Endothelial cell (in vitro differentiated cells): ENCODE results near the gene ATP6AP1. TPM values are rescaled to one million over a fixed set of nuclear protein-coding genes. Genes with fewer than 3 reads are reported as not detected.

Experiments
- DNase-seq: peaks from one replicate; pipeline ENCODE4 v3.0.0; 2021; ENCODE audit warnings: low spot score
- H3K27ac Mint-ChIP-seq: one replicate; pipeline ENCODE4 v1.8.0; 2021; ENCODE audit warnings: mixed read lengths, inconsistent platforms; ENCODE audit not compliant: unreplicated experiment
- H3K27me3 Mint-ChIP-seq: one replicate; pipeline ENCODE4 v1.8.0; 2021; ENCODE audit warnings: mild to moderate bottlenecking, moderate library complexity, mixed read lengths, inconsistent platforms; ENCODE audit not compliant: unreplicated experiment
- H3K36me3 Mint-ChIP-seq: one replicate; pipeline ENCODE4 v1.8.0; 2021; ENCODE audit warnings: mild to moderate bottlenecking, low read depth, mixed read lengths, inconsistent platforms; ENCODE audit not compliant: unreplicated experiment
- H3K4me1 Mint-ChIP-seq: one replicate; pipeline ENCODE4 v1.8.0; 2021; ENCODE audit warnings: mild to moderate bottlenecking, mixed read lengths, inconsistent platforms; ENCODE audit not compliant: unreplicated experiment
- H3K4me3 Mint-ChIP-seq: one replicate; pipeline ENCODE4 v1.8.0; 2021; ENCODE audit warnings: mild to moderate bottlenecking, mixed read lengths, inconsistent platforms; ENCODE audit not compliant: unreplicated experiment
- H3K9me3 Mint-ChIP-seq: one replicate; pipeline ENCODE4 v1.8.0; 2021; ENCODE audit warnings: mixed read lengths, inconsistent platforms; ENCODE audit not compliant: unreplicated experiment
- CTCF ChIP-seq: fragments of 200-600 bp; sonication (generic); IDR thresholded peaks from one replicate; pipeline ENCODE4 v1.5.0; 2021; ENCODE audit warnings: antibody characterized with exemption; ENCODE audit not compliant: unreplicated experiment
- microRNA-seq: library from miRNA; unstranded; fragments of <30 nt; microRNA quantifications from one replicate; pipeline ENCODE4, GENCODE V29; 2020; ENCODE audit not compliant: unreplicated experiment
- total RNA-seq: library from RNA; stranded (reverse); fragmentation: NEBNext Ultra II Directional; extraction: Animal tissue kit (Norgen Biotek cat#: 25700); gene quantifications from one replicate; pipeline ENCODE4 v1.2.1, GENCODE V29; 2021; ENCODE audit not compliant: unreplicated experiment

Gene ATP6AP1
- total RNA-seq, 1 donor from 2014 or later, result 100 TPM

- Mint-ChIP-seq H3K27ac (no peak overlapping the region), H3K9me3 (no peaks in the 10 kb centered on the region), H3K27me3 (peaks cover 2% of the 10 kb centered on the region), H3K4me1 (peaks cover 7% of the 10 kb centered on the region), H3K4me3 (no peak overlapping the region), H3K36me3 (peaks cover 4% of the 10 kb centered on the region)
- DNase-seq, result no peak
- TF ChIP-seq CTCF, result no peak
These were observed 57.5 kb downstream of the ATP6AP1 start for GRCh38 chrX:154486052-154486395.

Small RNA genes lying within 50 kb of the gene (microRNA-seq; reads per million reads assigned to microRNA genes)
- 11.8 reads per million, percentile 61 among the genes with 10 or more reads in this experiment for gene MIR6858

Other genes starting within 250 kb of the ATP6AP1 start
- gene OPN1MW, start 246.1 kb upstream of the ATP6AP1 start, total RNA-seq, result not detected
- not detected for gene OPN1MW2, start 208.9 kb upstream of the ATP6AP1 start, total RNA-seq
- not detected for gene OPN1MW3, start 171.1 kb upstream of the ATP6AP1 start, total RNA-seq
- gene TEX28, start 133.6 kb upstream of the ATP6AP1 start, total RNA-seq, result not detected
- 7.1 TPM for gene TKTL1, start 132.9 kb upstream of the ATP6AP1 start, total RNA-seq
- 1,022 TPM for gene FLNA, start 54.0 kb upstream of the ATP6AP1 start, total RNA-seq
- gene EMD, start 49.4 kb upstream of the ATP6AP1 start, total RNA-seq, result 44.7 TPM
- gene RPL10, start 30.3 kb upstream of the ATP6AP1 start, total RNA-seq, result 3,704 TPM
- 38.6 TPM for gene DNASE1L1, start 19.4 kb upstream of the ATP6AP1 start, total RNA-seq
- 56.4 TPM for gene TAFAZZIN, start 17.1 kb upstream of the ATP6AP1 start, total RNA-seq
- 157 TPM for gene GDI1, start 8.5 kb downstream of the ATP6AP1 start, total RNA-seq
- 77.0 TPM for gene FAM50A, start 15.5 kb downstream of the ATP6AP1 start, total RNA-seq
- gene PLXNA3, start 29.6 kb downstream of the ATP6AP1 start, total RNA-seq, result 54.5 TPM
- gene LAGE3, start 50.6 kb downstream of the ATP6AP1 start, total RNA-seq, result 18.4 TPM
- 16.8 TPM for gene UBL4A, start 57.9 kb downstream of the ATP6AP1 start, total RNA-seq
- gene SLC10A3, start 62.0 kb downstream of the ATP6AP1 start, total RNA-seq, result 13.9 TPM
- 29.6 TPM for gene FAM3A, start 87.6 kb downstream of the ATP6AP1 start, total RNA-seq
- 46.4 TPM for gene G6PD, start 118.2 kb downstream of the ATP6AP1 start, total RNA-seq
- gene IKBKG, start 118.9 kb downstream of the ATP6AP1 start, total RNA-seq, result 23.0 TPM
- not detected for gene CTAG1A, start 156.5 kb downstream of the ATP6AP1 start, total RNA-seq
- not detected for gene CTAG1B, start 190.6 kb downstream of the ATP6AP1 start, total RNA-seq
- not detected for gene CTAG2, start 224.9 kb downstream of the ATP6AP1 start, total RNA-seq